Gastrocnemius medialis (tissue), 4 donors: ENCODE results near the gene ANKRD18A. TPM values are rescaled to one million over a fixed set of nuclear protein-coding genes. Genes with fewer than 3 reads are reported as not detected.
"Not testable (repeated sequence)": the region's sequence is repeated elsewhere in the genome, so short reads cannot be mapped to it uniquely, and the experiment has no call there.

Experiments used
- ATAC-seq, 2 donors: fragments of 150-250 bp; one replicate each; pipeline ENCODE4 v1.9.1; 2016
- DNase-seq, 2 donors: peaks; one replicate each; pipeline ENCODE4 v3.0.0-alpha.2; 2019
- H3K27ac ChIP-seq, 4 donors: fragments of 200-600 bp; sonication (generic); 1 replicate in 1 of 4; 2 replicates in 3 of 4; pipeline ENCODE4 v1.5.1; 2016 to 2018; ENCODE audit warnings: mild to moderate bottlenecking in 2 of 4, moderate library complexity in 1 of 4
- H3K27me3 ChIP-seq, 3 donors: fragments of 200-600 bp; sonication (generic) in 2 of 3; 1 replicate in 1 of 3; 2 replicates in 2 of 3; pipeline versions ENCODE4 v1.5.1 to v1.6.0; 2016 to 2019; ENCODE audit warnings: mild to moderate bottlenecking in 1 of 3, moderate library complexity in 1 of 3
- H3K36me3 ChIP-seq, 2 donors: fragments of 200-600 bp; sonication (generic) in 1 of 2; one replicate each; pipeline ENCODE4 v1.5.1; 2017 to 2018
- H3K4me1 ChIP-seq, 2 donors: fragments of 200-600 bp; sonication (generic) in 1 of 2; one replicate each; pipeline ENCODE4 v1.5.1; 2016 to 2017; ENCODE audit warnings: mild to moderate bottlenecking in 2 of 2
- H3K4me3 ChIP-seq, 4 donors: fragments of 200-600 bp; sonication (generic) in 3 of 4; 1 replicate in 1 of 4; 2 replicates in 3 of 4; pipeline ENCODE4 v1.5.1; 2016 to 2019; ENCODE audit warnings: mild to moderate bottlenecking in 2 of 4
- H3K9me3 ChIP-seq, 3 donors: fragments of 200-600 bp; sonication (generic) in 2 of 3; 1 replicate in 1 of 3; 2 replicates in 2 of 3; pipeline ENCODE4 v1.5.1; 2016 to 2019
- POLR2A ChIP-seq, 2 donors: fragments of 450-650 bp; IDR thresholded peaks; one replicate each; pipeline ENCODE4 v1.6.1; 2017; ENCODE audit warnings: antibody characterized with exemption in 2 of 2, mild to moderate bottlenecking in 2 of 2, moderate library complexity in 2 of 2
- in situ Hi-C, 4 donors: fragments of 200-750 bp; cut with MboI; loops; one replicate each; pipeline versions ENCODE4 v1.15.0 to v1.8.0; 2017; ENCODE audit warnings: low sequenced_read_pairs in 4 of 4
- intact Hi-C: fragments of 100-400 bp; cut with DNase I; formaldehyde crosslinking; loops from one replicate; pipeline ENCODE4 v1.15.1; 2023; ENCODE audit warnings: low total_unique reads
- total RNA-seq, 4 donors: library from RNA; depleted of rRNA; stranded (reverse); fragments of >200 nt; gene quantifications; one replicate each; pipeline versions ENCODE4 v1.1.0 to v1.2.3, GENCODE V29; 2016
- TF ChIP-seq, protein P1 (sequence below), 5 experiments: fragments of 450-650 bp in 3 of 5; fragments of 200-600 bp in 2 of 5; sonication (generic) in 2 of 5; IDR thresholded peaks in 4 of 5; conservative IDR thresholded peaks in 1 of 5; 1 replicate in 4 of 5; 2 replicates in 1 of 5; pipeline ENCODE4 v1.5.1; 2016 to 2019; ENCODE audit warnings: antibody characterized with exemption in 5 of 5, mild to moderate bottlenecking in 3 of 5, moderate library complexity in 3 of 5

Gene ANKRD18A
- total RNA-seq, 4 donors from 2014 or later: not detected

DNA sequence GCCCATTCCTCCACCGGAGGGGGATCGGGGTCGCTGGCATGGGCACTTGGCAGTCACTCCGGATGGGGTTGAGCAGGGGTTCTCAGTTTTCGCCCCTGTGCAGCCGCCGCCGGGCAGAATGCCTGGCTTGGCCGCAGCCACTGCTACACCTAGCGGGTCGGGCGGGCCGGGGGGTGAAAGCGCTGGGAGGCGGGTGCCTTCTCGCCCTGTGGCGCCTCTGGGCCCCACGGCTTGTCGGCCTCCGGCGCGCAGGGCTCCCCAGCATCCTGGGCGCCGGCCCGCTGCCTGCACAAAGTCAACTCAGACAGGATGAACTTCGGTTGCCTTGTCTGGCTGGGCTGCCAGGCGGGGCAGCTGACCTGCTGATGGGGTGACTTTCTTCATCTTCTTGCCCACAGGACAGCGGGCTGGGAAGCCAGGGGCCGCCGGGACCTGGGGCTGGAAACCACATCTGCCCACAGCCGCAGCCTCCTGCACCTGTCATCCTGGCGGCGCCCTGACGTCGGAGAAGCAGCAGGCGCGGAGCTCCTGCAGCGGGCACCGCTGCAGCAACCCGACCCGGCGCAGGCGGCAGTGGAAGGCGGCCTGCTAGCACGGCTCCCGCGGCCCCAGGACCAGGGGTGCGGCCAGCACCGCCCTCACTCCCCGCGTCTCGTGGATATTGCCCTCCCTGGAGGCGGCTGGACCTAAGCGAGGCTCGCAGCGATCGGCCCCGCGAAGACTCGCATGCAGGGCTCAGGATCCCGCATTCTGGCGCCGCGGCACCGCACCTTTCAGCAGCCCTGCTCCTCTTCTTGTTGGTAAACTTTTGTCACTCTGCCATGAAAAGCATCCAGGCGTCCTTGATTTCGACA is 1.3 kb upstream of the ANKRD18A start:
- intact Hi-C loops: no loop called here
- ATAC-seq (no peak), DNase-seq (no peak)
- Histone ChIP-seq H3K9me3 (peaks cover 0 to 11% (median 0%) of the 10 kb centered on the region in 3 donors), H3K27ac (no peak overlapping the region), H3K36me3 (no peaks in the 10 kb centered on the region), H3K27me3 (peaks cover 45 to 68% (median 50%) of the 10 kb centered on the region in 3 donors), H3K4me3 (peak overlapping the region in 2 of 4 donors; percentile 34 to 36), H3K4me1 (peaks cover 0 to 7% of the 10 kb centered on the region in 2 donors)
- in situ Hi-C loops: no loop called here
- no peak for TF ChIP-seq POLR2A (IDR thresholded peaks at IDR 0.05)
- TF ChIP-seq, protein P1, sequence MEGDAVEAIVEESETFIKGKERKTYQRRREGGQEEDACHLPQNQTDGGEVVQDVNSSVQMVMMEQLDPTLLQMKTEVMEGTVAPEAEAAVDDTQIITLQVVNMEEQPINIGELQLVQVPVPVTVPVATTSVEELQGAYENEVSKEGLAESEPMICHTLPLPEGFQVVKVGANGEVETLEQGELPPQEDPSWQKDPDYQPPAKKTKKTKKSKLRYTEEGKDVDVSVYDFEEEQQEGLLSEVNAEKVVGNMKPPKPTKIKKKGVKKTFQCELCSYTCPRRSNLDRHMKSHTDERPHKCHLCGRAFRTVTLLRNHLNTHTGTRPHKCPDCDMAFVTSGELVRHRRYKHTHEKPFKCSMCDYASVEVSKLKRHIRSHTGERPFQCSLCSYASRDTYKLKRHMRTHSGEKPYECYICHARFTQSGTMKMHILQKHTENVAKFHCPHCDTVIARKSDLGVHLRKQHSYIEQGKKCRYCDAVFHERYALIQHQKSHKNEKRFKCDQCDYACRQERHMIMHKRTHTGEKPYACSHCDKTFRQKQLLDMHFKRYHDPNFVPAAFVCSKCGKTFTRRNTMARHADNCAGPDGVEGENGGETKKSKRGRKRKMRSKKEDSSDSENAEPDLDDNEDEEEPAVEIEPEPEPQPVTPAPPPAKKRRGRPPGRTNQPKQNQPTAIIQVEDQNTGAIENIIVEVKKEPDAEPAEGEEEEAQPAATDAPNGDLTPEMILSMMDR (IDR thresholded peaks at IDR 0.05 in 4 of 5, conservative IDR thresholded peaks at IDR 0.05 in 1 of 5): no peak

DNA sequence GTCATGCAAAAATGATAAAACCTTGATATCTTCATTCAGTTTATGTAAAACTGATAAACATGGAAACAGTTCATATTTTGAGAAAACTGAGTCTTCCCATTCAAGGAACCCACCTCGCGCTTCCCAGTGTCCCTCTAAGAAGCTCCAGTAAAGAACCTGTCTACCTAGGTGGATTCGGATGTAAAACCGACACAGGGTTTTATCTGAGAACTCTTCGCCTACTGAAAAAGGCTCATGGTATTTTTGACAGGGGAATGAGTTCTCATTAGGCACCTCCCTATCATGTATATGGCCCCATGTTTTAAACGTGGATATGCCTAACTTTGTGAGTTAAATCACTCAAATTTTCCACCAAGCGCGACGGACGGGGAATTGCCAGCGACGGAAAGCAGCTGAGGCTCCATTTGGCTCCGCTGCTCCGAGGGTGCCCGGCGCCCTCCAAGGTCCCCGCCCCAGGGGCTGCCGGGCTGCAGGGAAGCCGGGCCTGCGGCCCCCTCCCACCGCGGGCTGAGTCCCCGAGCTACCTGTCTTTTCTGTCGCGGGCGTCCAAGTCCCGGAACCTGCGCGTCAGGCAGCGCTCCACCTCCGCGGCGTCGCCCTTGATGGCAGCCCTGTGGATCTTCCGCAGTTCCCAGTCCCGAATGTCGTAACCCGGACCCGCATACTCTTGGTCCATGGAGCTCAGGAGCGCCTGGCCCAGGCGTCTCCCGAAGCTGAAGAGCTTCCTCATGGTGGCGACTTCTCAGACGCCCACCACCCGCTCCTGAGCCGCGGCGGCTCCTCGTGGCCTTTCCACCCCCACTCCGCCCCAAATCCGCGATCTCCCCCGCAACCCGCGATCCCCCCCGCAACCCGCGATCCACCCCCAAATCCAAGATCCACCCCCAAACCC is 594 bp downstream of the ANKRD18A start:
- no peak for ATAC-seq
- in situ Hi-C loops: no loop called here
- H3K27me3 ChIP-seq: peaks cover 45 to 58% (median 50%) of the 10 kb centered on the region in 3 donors

DNA sequence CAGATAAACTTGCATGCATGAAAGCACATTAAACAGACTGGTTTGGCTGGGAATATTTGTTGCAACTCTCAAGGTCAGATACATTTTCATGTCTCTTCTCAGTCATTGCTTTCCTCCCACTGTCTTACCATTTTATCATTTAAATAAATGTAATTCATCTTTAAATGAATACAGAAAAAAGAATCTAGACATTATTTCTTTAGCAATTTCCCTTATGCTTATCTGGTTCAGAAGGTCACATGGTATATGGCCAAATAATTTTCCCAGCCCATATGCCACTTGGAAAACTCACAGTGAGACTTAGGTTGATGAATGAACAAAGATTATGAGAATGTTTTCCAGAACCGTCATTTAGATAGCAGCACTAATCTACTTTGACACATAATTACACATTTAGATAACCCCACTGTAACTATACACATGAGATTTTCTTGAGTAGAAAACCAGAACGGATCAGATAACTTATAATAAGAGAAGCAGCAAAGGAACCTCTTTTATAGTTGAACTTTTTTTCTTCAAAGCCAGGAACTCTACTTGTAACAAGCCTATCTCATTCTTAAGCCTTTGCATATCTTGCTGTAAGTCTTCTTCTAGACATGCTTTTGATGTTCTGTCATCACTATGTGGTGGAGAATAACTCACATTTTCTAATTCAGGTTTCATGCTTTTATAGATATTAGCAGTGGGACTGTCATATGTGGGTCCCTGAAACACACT is 22.2 kb downstream of the ANKRD18A start:
- H3K36me3 ChIP-seq, H3K27ac ChIP-seq, H3K27me3 ChIP-seq, H3K9me3 ChIP-seq, ATAC-seq, in situ Hi-C loops, H3K4me1 ChIP-seq, H3K4me3 ChIP-seq, DNase-seq, intact Hi-C loops: not testable (repeated sequence)

More for the DNA sequence above, 594 bp downstream of the ANKRD18A start:
- H3K4me1 ChIP-seq: peaks cover 0 to 7% of the 10 kb centered on the region in 2 donors
- DNase-seq: no peak
- intact Hi-C loops: no loop called here
- H3K9me3 ChIP-seq: peaks cover 0 to 11% (median 0%) of the 10 kb centered on the region in 3 donors
- no peaks in the 10 kb centered on the region for H3K36me3 ChIP-seq
- H3K27ac ChIP-seq: no peak overlapping the region
- H3K4me3 ChIP-seq: peak overlapping the region; percentile 13 to 36 (median 32)
- TF ChIP-seq POLR2A (IDR thresholded peaks at IDR 0.05): no peak
- TF ChIP-seq, protein P1 (IDR thresholded peaks at IDR 0.05 in 4 of 5, conservative IDR thresholded peaks at IDR 0.05 in 1 of 5): no peak

DNA sequence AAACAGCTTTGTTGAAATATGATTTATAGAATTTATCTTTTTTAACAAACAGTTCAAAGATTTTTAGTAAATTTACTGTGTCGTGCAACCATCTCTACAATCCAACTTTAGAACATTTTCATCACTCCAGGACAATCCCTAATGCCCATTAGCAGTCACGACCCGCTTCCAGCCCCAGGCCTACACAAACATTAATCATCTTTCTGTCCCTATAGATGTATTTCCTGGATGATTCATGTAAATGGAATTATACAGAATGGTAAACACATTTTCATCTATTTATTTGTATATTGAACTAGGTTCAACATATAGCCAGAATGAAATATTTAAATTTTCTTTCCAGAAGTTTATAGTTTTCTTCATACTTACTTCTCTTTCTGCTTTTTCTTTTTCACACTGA is 25.3 kb downstream of the ANKRD18A start:
- intact Hi-C loops, H3K4me1 ChIP-seq, H3K27me3 ChIP-seq, H3K9me3 ChIP-seq, ATAC-seq, in situ Hi-C loops, H3K27ac ChIP-seq, H3K36me3 ChIP-seq, H3K4me3 ChIP-seq, DNase-seq: not testable (repeated sequence)

DNA sequence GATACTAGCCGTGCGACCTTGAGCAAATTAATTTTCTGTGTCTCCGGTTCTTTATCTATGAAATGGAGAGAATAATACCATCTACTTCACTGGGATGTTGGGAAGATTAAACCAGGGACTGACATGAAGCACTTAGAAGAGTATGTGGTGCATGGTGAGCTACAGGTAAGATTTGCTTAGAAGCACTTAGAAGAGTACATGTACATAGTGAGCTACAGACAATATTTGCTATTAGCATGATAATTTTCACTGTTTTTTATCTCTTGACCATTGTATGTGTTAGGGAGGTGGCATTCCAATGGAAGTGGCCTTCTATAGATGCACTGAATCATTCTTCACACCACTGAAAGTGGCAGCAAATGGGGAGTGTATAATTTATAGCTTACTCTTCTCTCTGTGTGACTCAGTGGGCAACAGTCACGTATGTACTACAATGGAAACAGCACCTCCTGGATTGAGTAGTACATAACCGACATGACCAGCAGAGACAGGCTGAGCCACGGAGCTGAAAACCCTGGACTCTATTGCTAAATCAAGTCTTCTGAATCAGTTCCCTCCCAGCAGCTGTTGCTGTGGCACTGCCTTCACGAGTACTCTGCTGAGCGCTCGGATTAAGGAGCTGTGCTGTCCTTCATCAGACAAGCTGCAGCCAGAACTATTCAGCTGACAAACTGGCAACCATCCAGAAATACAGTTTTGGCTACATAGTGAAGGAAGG is 28.9 kb downstream of the ANKRD18A start:
- H3K4me1 ChIP-seq, ATAC-seq, H3K36me3 ChIP-seq, intact Hi-C loops, in situ Hi-C loops, H3K4me3 ChIP-seq, H3K9me3 ChIP-seq, H3K27ac ChIP-seq, H3K27me3 ChIP-seq, DNase-seq: not testable (repeated sequence)

DNA sequence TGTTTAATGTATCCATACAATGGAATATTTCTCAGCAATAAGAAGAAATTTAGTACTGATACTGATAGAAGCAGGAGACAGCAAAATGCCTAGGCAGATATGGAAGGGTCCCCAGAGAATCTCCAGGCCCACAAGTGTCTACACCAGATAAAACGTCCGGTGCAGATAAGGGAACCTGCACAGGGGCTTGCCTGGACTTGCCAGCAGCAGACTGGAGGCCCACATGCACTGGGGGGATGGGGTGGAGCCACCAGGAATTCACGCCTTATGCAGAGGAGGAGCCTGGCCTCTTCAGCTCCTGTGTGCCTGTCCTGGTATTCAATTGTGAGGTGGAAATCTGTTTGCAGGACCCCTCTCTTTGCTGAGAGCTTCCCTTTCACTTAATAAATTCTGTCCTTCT is 36.6 kb downstream of the ANKRD18A start:
- in situ Hi-C loops, H3K27me3 ChIP-seq, H3K4me3 ChIP-seq, H3K36me3 ChIP-seq, H3K9me3 ChIP-seq, H3K4me1 ChIP-seq, intact Hi-C loops, DNase-seq, ATAC-seq, H3K27ac ChIP-seq: not testable (repeated sequence)

DNA sequence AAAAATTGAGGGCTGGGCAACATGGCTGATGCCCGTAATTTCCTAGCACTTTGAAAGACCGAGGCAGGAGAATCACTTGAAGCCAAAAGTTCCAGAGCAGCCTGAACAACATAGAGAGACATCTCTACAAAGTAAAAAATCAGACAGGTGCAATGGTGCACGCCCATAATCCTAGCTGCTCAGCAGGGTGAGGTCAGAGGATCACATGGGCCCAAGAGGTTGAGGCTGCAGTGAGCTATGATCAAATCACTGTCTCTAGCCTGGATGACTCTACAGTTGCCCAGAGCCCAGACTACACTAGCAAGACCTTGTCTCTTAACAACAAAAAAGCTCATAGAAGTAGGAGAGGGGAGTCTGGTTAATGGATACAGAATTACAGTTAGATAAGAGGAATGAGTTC is 40.3 kb downstream of the ANKRD18A start:
- H3K27ac ChIP-seq, intact Hi-C loops, H3K4me1 ChIP-seq, H3K4me3 ChIP-seq, in situ Hi-C loops, H3K36me3 ChIP-seq, H3K9me3 ChIP-seq, DNase-seq, ATAC-seq, H3K27me3 ChIP-seq: not testable (repeated sequence)

DNA sequence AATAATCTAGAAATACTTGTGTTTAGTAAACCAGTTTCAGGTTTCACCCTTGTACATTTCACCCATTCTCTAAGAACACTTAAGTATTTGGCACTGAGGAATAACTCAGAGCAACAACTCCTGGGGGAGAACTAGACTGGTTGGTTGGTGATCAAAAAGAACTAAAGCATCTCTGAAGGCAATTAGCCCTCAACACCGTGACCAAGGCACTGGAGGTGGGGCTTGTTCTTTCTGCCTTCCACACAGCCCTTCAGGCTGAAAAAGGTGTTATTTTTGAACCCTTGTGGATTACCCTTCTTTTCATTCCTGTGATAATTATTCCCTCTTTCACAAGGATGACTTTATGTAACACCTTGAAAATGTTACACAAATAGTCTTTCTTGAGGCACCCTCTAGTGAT is 44.2 kb downstream of the ANKRD18A start:
- H3K4me1 ChIP-seq, H3K9me3 ChIP-seq, H3K36me3 ChIP-seq, ATAC-seq, in situ Hi-C loops, DNase-seq, H3K4me3 ChIP-seq, H3K27ac ChIP-seq, H3K27me3 ChIP-seq, intact Hi-C loops: not testable (repeated sequence)
